Measurements from ENCODE around the gene BCAS2.

Gene BCAS2

GRCh38 chr1:114547076-114547475 lies 34.3 kb downstream of the BCAS2 start:
- DNase-seq (ENCODE audit: extremely low read depth, low read depth): no peak
- TF ChIP-seq CTCF (IDR thresholded peaks at IDR 0.05; ENCODE audit: low read depth, low read length): no peak

- DNase-seq (ENCODE audit: extremely low read depth, low read depth): no peak
- TF ChIP-seq CTCF (IDR thresholded peaks at IDR 0.05; ENCODE audit: low read depth, low read length): no peak
Measured at GRCh38 chr1:114545796-114546195, 35.6 kb downstream of the BCAS2 start.

GRCh38 chr1:114545315-114545714 lies 36.1 kb downstream of the BCAS2 start:
- no peak for DNase-seq (ENCODE audit: extremely low read depth, low read depth)
- no peak for TF ChIP-seq CTCF (IDR thresholded peaks at IDR 0.05; ENCODE audit: low read depth, low read length)

GRCh38 chr1:114540821-114541220 lies 40.6 kb downstream of the BCAS2 start:
- no peak for TF ChIP-seq CTCF (IDR thresholded peaks at IDR 0.05; ENCODE audit: low read depth, low read length)
- DNase-seq (ENCODE audit: extremely low read depth, low read depth): no peak

- DNase-seq (ENCODE audit: extremely low read depth, low read depth): no peak
- TF ChIP-seq CTCF (IDR thresholded peaks at IDR 0.05; ENCODE audit: low read depth, low read length): no peak
Measured at GRCh38 chr1:114540272-114540671, 41.1 kb downstream of the BCAS2 start.

- TF ChIP-seq CTCF (IDR thresholded peaks at IDR 0.05; ENCODE audit: low read depth, low read length): no peak
- no peak for DNase-seq (ENCODE audit: extremely low read depth, low read depth)
Measured at GRCh38 chr1:114536043-114536442, 45.4 kb downstream of the BCAS2 start.

- no peak for DNase-seq (ENCODE audit: extremely low read depth, low read depth)
- no peak for TF ChIP-seq CTCF (IDR thresholded peaks at IDR 0.05; ENCODE audit: low read depth, low read length)
Measured at GRCh38 chr1:114535401-114535800, 46.0 kb downstream of the BCAS2 start.

All from AG09319 (cell line).